ENCODE measurements around the gene PTPN5.

Gene PTPN5

DNA sequence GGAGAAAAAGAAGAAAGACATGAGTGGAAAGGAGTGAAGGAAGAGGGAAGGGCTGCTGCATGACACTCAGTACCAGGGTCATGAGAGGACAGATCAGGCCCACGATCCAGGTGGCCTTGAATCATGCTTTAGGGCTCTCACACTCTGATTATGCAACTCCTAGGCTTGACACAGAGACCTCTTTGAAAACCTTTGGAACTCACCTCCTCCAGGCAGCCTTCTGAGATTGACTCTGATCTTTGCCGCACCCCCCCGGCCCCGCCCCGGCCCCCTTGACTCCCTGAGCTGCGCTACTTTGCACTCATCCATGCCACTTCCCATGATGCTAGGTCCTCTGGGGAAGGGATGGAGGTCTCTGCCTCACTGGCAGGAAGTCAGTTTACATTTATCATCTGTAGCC, 10.7 kb downstream of the PTPN5 start:
- intact Hi-C loops (cut with micrococcal nuclease), result no loop called here
- H3K36me3 Mint-ChIP-seq (ENCODE audit: low read depth), result no peaks in the 10 kb centered on the region
- H3K27me3 Mint-ChIP-seq, result peaks cover 8% of the 10 kb centered on the region
- H3K27ac Mint-ChIP-seq, result no peak overlapping the region
- no peaks in the 10 kb centered on the region for H3K4me1 Mint-ChIP-seq (ENCODE audit: low read depth)
- no peaks in the 10 kb centered on the region for H3K9me3 Mint-ChIP-seq
- no peak overlapping the region for H3K4me3 Mint-ChIP-seq

DNA sequence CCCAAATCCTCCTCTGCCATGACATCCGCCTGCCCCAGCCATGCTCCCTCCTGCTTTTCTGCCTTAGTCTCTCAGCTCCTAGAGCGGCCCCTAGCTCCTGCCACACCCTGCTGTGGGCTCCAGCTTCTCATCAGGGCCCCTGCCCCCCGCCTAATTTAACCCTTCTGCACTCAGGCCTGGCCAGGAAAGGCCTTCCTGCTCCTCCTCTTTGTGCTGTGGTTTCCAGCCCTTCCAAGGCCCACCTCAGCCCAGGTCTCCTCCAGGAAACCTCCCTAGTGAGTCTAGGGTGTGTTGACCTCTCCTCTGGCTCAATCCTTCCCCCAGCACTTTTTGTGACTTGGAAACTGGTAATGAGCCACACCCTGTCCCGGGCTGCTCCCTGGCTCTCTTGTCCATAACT, 11.3 kb downstream of the PTPN5 start:
- Mint-ChIP-seq H3K36me3 (ENCODE audit: low read depth) (no peaks in the 10 kb centered on the region), H3K4me3 (no peak overlapping the region), H3K27me3 (peaks cover 8% of the 10 kb centered on the region), H3K27ac (no peak overlapping the region), H3K9me3 (no peaks in the 10 kb centered on the region), H3K4me1 (ENCODE audit: low read depth) (no peaks in the 10 kb centered on the region)
- intact Hi-C loops (cut with micrococcal nuclease), result no loop called here

DNA sequence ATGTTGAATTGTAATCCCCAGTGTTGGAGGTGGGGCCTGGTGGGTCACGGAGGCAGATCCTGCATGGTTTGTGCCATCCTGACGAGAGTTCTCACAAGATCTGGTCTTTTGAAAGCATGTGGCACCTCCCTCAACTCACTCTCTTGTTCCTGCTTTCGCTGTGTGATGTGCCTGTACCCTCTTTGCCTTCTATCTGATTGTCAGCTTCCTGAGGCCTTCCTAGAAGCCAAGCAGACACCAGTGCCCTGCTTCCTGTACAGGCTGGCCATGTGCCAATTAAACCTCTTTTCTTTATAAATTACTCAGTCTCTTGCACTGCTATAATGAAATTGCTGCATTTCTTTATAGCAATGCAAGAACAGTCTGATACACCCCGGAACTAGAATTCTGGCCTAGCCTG, 13.1 kb downstream of the PTPN5 start:
- no peaks in the 10 kb centered on the region for H3K36me3 Mint-ChIP-seq (ENCODE audit: low read depth)
- H3K4me3 Mint-ChIP-seq, result no peak overlapping the region
- H3K9me3 Mint-ChIP-seq, result no peaks in the 10 kb centered on the region
- intact Hi-C loops (cut with micrococcal nuclease), result no loop called here
- H3K27ac Mint-ChIP-seq, result no peak overlapping the region
- no peaks in the 10 kb centered on the region for H3K4me1 Mint-ChIP-seq (ENCODE audit: low read depth)
- peaks cover 3% of the 10 kb centered on the region for H3K27me3 Mint-ChIP-seq

DNA sequence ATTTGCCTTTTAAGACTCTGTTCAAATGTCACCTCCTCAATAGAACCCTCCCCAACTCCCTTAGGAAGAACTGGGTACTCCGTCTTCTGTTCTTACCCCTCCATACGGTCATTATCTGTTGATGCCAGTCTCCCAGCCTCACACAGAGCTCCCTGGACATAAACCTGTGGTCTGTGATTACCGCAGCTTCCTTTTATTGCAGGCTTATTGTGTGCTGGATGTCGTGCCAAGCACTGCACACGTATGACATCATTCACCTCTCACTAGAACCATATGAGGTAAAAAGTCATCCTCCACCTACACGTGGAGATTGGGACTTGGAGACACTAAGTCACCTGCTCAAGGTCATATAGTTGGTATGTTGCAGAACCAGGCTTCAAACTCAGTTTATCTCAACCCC, 15.3 kb downstream of the PTPN5 start:
- intact Hi-C loops (cut with micrococcal nuclease), result no loop called here
- Mint-ChIP-seq H3K4me3 (no peak overlapping the region), H3K36me3 (ENCODE audit: low read depth) (no peaks in the 10 kb centered on the region), H3K9me3 (no peaks in the 10 kb centered on the region), H3K27ac (no peak overlapping the region), H3K27me3 (peaks cover 12% of the 10 kb centered on the region), H3K4me1 (ENCODE audit: low read depth) (no peaks in the 10 kb centered on the region)

DNA sequence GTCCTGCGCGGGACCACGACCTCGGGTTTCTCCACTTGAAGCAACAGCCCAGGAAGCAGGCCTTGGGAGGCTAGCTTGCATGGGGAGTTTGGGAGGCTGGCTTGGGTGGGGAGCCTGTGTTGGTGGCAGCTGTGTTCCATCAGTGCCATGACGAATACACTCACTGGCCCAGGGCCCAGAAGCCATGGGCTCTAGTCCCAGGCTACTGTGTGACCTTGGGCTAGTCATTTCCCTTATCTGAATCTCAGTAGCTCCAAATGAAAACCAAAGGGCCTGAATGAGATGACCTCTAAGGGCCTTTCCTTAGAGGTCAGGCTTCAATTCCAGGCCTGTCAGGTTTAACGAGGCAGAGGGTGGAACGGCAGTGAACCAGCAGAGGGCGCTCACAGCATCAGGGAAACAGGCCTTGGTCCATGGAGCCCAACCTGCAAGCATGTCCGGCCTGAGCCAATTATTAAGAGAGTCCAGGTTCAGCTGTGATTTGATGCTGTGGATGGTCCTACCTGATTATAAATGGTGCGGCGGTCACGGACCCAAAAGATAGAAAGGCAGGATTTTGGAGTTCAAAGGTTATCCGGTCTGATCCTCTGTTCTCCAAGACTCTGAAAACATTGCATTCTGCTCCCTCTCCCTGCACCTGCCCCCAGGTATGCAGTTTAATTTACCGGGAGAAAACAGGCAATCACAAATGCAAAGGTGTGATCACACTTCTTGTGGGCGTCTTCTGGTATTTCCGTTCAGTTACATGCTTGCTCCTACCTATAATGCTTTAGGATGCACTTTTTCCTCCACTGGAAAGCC, 15.9 kb downstream of the PTPN5 start:
- intact Hi-C loops (cut with micrococcal nuclease), result loop anchor here (2.0 kb wide), 1 partner anchor 27 kb away; no protein-coding TSS in a partner anchor
- no peak overlapping the region for H3K27ac Mint-ChIP-seq
- no peaks in the 10 kb centered on the region for H3K4me1 Mint-ChIP-seq (ENCODE audit: low read depth)
- H3K36me3 Mint-ChIP-seq (ENCODE audit: low read depth), result no peaks in the 10 kb centered on the region
- H3K4me3 Mint-ChIP-seq, result no peak overlapping the region
- no peaks in the 10 kb centered on the region for H3K9me3 Mint-ChIP-seq
- peaks cover 15% of the 10 kb centered on the region for H3K27me3 Mint-ChIP-seq

DNA sequence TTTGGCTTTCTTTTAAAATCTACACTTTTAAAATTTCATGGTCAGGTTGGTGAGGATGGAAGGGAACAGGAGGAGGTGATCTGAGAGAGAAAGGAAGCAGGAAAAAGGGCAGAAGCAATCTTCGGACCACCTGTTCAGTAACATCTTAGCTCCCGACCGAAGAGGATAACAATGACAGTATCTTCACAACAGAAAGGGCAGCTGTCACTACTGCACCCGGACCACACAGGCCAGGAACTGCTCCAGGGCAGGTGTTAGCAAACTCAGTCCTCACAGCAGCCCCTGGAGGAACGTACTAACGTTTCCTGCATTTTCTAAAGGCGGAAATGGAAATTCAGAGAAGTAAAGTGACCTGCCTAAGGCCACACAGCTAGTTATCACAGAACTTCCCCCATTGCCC, 16.8 kb downstream of the PTPN5 start:
- H3K4me1 Mint-ChIP-seq (ENCODE audit: low read depth), result peaks cover 1% of the 10 kb centered on the region
- intact Hi-C loops (cut with micrococcal nuclease), result loop anchor here (2.0 kb wide), 1 partner anchor 28 kb away; no protein-coding TSS in a partner anchor
- no peak overlapping the region for H3K4me3 Mint-ChIP-seq
- H3K36me3 Mint-ChIP-seq (ENCODE audit: low read depth), result no peaks in the 10 kb centered on the region
- peaks cover 15% of the 10 kb centered on the region for H3K27me3 Mint-ChIP-seq
- no peaks in the 10 kb centered on the region for H3K9me3 Mint-ChIP-seq
- no peak overlapping the region for H3K27ac Mint-ChIP-seq

DNA sequence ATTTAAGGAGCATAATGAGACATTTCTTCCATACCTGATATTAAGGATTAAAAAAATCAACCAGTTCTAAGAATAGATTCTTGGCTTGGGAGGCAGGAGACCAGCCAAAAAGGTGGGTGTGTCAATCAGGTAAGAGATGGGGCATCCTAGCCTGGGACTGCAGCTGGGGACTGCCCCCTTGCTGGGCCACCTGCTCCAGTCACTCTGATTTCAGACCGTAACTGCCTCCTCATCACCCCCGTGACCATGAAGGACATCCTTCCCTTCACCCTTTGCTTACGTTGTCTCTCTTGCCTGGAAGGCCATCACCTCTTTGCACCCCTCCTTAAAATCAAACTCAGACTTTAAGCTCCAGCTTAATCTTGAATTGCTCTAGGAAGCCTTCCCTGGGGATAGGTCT, 17.9 kb downstream of the PTPN5 start:
- Mint-ChIP-seq H3K27ac (no peak overlapping the region), H3K4me1 (ENCODE audit: low read depth) (peaks cover 11% of the 10 kb centered on the region), H3K4me3 (no peak overlapping the region), H3K9me3 (no peaks in the 10 kb centered on the region), H3K27me3 (peaks cover 15% of the 10 kb centered on the region), H3K36me3 (ENCODE audit: low read depth) (no peaks in the 10 kb centered on the region)
- intact Hi-C loops (cut with micrococcal nuclease), result loop anchor here (2.0 kb wide), 1 partner anchor 29 kb away; no protein-coding TSS in a partner anchor

DNA sequence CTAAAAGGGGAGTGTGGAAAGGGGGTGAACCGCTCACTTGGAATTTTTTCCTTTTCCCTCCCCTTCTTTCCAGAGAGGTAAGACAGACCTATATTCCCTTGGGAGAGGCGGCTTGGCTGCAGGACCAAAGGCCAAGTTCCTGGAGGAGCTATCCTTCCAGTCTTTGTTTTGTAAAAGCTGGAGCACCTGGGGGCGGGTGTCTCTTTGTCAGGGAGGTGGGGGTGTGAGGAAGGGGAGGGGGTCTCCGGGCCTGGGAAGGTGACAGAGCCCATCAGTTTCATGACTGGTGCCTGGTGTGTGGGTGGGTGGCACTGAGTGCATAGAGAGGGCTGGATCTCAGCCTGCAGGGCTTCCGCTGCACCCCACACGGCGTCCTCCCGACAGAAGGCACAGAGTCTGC, 18.5 kb downstream of the PTPN5 start:
- Mint-ChIP-seq H3K36me3 (ENCODE audit: low read depth) (no peaks in the 10 kb centered on the region), H3K27ac (no peak overlapping the region), H3K27me3 (peaks cover 15% of the 10 kb centered on the region), H3K4me1 (ENCODE audit: low read depth) (peaks cover 16% of the 10 kb centered on the region), H3K4me3 (no peak overlapping the region), H3K9me3 (no peaks in the 10 kb centered on the region)
- intact Hi-C loops (cut with micrococcal nuclease), result no loop called here

DNA sequence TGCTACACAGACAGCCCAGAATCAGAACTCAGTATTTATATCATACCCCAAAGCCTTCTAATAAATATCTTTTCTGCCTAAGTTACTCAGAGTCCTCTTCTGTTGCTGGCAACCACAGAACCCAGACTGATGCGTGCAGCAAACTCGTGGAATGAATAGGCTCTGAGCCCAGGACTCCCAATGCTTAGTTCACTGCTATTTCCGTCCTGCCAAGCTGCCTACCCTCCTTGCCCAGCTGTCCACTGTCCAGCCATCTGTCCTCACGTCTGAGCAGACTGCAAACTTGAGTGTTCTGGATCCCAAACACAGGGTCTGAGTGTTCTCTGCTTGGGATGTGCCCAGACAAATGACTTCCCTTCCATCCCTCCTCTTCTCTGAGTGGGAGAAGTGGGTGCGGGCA, 19.4 kb downstream of the PTPN5 start:
- Mint-ChIP-seq H3K27ac (no peak overlapping the region), H3K36me3 (ENCODE audit: low read depth) (no peaks in the 10 kb centered on the region), H3K4me3 (no peak overlapping the region), H3K27me3 (peaks cover 15% of the 10 kb centered on the region), H3K4me1 (ENCODE audit: low read depth) (peaks cover 25% of the 10 kb centered on the region), H3K9me3 (no peaks in the 10 kb centered on the region)
- intact Hi-C loops (cut with micrococcal nuclease), result no loop called here

DNA sequence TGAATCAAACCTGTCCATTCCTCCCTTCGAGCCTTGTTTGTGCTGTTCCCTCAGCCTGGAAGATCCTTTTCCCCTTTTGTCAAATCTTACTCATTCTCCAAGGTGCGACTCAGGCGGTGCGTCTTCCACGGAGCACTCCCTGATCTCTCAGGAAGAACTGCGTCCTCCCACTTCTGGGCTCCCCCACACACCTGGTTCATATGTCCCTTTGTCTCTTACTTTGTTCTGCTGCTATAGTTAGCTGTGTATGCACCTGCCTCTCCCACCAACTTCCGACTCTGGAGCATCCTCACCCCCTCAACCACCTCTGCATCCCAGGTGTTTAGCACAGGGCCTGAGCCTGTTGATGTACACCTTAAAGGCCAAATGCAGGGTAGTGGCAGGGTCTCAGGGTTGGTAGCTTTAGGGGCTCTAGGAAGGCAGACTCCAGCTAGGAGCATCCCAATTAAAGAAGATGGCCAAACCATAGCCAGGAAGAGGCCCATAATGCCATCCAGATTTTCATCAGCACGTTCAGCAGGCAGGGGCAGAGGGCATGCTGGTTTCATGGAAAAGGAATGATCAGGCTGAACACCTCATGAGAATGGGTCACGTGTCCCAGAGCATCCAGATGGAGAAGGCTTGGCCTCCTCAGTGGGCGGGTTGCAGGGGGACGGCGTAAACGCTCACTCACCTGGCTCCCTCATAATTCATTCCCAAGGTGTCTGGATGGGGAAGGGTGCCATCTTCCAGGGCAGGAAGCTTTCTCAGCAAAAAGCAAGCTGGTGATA, 20.1 kb downstream of the PTPN5 start:
- peaks cover 31% of the 10 kb centered on the region for H3K4me1 Mint-ChIP-seq (ENCODE audit: low read depth)

DNA sequence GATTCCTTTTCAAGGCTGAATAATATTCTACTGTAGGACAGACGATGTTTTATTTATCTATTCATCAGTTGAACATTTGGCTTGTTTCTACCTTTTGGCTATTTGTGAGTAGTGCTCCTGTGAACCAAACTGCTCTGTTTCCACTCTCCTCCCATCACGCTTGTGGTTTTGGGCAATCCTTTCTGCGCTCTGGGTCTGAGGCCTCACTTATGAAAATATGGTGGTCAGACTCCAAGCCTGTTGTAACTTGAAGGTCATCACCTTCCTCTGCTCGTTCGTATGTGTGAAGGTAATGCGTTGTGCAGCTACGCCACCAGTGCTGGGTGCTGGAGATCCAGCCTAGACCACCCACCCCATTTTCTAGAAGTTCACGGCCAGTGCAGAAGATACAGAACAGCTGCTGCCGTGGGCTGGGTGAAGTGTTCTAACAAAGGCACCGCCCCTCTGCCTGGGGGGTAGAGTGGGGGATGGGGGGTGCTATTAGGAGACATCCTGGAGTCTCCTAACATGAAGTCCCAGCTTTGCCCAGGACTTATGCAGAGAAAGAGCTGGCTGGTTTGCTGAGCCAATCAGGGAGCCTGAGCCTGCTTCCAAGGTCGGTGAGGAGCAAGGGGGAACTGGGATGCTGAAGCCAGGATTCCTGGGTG, 21.0 kb downstream of the PTPN5 start:
- intact Hi-C loops (cut with micrococcal nuclease), result no loop called here
- Mint-ChIP-seq H3K4me1 (ENCODE audit: low read depth) (peaks cover 31% of the 10 kb centered on the region), H3K27me3 (peaks cover 13% of the 10 kb centered on the region), H3K4me3 (no peak overlapping the region), H3K9me3 (no peaks in the 10 kb centered on the region), H3K27ac (no peak overlapping the region), H3K36me3 (ENCODE audit: low read depth) (no peaks in the 10 kb centered on the region)

More for the DNA sequence above, 20.1 kb downstream of the PTPN5 start:
- Mint-ChIP-seq H3K4me3 (no peak overlapping the region), H3K36me3 (ENCODE audit: low read depth) (no peaks in the 10 kb centered on the region), H3K27me3 (peaks cover 15% of the 10 kb centered on the region), H3K9me3 (no peaks in the 10 kb centered on the region), H3K27ac (no peak overlapping the region)
- intact Hi-C loops (cut with micrococcal nuclease), result no loop called here

DNA sequence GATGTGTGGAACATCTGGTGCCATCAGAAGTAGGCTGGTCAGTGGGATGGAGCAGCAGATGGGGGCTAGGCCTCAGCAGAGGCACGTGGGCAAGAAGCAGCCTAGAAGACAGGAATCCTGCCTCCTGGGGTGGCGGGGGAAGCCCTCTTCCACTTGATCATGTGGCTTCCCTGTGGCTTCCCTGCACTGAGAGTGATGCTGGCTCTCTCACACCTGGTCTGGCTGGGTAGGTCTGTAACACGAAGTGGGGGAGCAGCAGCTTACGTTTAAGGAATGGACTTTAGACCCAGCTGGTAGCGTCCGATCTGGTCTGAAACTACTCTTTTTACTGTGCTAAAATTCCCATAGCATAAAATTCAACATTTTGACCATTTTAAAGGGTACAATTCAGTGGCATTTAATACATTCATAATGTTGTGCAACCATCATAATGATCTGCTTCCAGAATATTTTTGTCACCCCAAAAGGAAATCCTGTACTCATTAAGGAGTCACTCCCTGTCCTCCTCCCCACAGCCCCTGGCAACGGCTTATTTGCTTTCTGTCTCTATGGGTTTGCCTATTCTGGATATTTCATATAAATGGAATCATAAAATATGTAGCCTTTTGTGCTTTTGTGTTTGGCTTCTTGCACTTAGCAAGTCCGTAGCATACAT, 21.7 kb downstream of the PTPN5 start:
- intact Hi-C loops (cut with micrococcal nuclease), result no loop called here
- peaks cover 31% of the 10 kb centered on the region for H3K4me1 Mint-ChIP-seq (ENCODE audit: low read depth)
- no peaks in the 10 kb centered on the region for H3K36me3 Mint-ChIP-seq (ENCODE audit: low read depth)
- no peak overlapping the region for H3K27ac Mint-ChIP-seq
- H3K27me3 Mint-ChIP-seq, result peaks cover 19% of the 10 kb centered on the region
- H3K9me3 Mint-ChIP-seq, result no peaks in the 10 kb centered on the region
- H3K4me3 Mint-ChIP-seq, result no peak overlapping the region

DNA sequence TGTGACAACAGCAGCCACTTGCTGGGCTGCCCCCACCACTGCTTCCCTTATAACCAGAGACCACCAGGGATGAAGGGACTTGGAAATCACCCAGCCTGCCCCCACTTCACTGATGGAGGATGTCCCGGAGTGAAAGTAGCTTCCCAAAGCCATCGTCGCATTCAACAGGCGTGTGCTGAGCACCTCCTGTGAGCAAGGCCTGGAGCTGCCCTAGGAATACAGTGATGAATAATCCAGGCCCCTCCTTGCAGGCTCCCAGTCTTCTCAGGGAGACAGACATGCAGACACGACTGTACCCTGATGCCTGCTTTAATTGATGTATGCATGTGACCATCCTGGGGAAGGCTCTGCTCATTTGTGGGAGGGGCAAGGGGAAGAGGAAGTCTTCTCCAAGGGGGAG, 22.6 kb downstream of the PTPN5 start:
- Mint-ChIP-seq H3K4me3 (no peak overlapping the region), H3K27ac (peak overlapping the region; percentile 78), H3K4me1 (ENCODE audit: low read depth) (peaks cover 34% of the 10 kb centered on the region), H3K9me3 (no peaks in the 10 kb centered on the region), H3K36me3 (ENCODE audit: low read depth) (no peaks in the 10 kb centered on the region), H3K27me3 (peaks cover 19% of the 10 kb centered on the region)
- intact Hi-C loops (cut with micrococcal nuclease), result no loop called here
